D721Med (cell line): ENCODE results near the gene EYS.

Source experiments
- DNase-seq: peaks from one replicate; pipeline ENCODE4 v3.0.0; 2011; ENCODE audit warnings: low spot score; ENCODE audit not compliant: insufficient read length
- FAIRE-seq: peaks from 2 replicates; lab custom pipeline; 2011; peaks lifted over from hg19 to GRCh38; lab: Jason Lieb, UNC
- CTCF ChIP-seq: IDR thresholded peaks from 2 replicates; pipeline ENCODE4 v1.5.1; 2012; ENCODE audit warnings: mild to moderate bottlenecking, control low read depth; ENCODE audit not compliant: insufficient read depth; ENCODE audit errors: missing control alignments

EYS gene

GRCh38 chr6:63734923-63735322 lies 1972.1 kb downstream of the EYS start:
- TF ChIP-seq CTCF: no peak
- FAIRE-seq (no peak), DNase-seq (no peak)

DNA sequence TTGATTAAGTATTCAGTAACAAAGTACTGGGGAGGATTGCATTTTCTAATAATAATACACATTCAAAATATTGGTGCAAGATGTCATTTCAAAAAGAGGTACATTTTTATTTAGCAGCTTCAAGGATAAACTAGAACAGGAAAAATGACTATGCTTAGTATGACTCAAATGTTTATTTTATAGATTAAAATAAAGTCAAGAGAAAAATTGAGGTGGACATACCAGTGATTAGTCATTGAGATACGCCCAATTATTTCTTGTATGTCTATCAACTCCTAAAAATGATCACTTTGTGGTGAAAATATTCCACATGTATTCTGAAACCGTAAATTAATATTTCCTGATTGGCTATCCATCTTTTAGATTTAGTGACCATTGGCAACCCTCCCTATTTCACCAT lies 1974.7 kb downstream of the EYS start:
- no peak for TF ChIP-seq CTCF
- DNase-seq: no peak
- FAIRE-seq: no peak

DNA sequence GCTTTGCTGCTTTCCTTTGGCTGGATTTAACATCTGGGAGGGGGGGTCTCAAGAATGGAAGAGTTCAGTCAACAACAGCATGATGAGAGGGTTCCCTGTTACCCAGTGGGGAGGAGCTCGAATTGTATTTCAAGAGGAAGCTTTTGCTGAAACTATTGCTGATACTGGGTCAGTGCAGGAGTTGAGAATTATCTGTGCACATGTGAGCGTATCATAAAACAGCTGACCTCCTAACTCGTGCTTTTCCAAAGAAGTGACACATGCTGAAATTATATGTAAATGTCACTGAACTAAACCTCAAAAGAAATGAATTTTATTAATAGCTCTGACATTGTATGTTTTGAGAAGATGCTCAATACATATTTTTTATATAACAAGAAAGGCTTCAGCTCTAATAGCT lies 1975.1 kb downstream of the EYS start:
- TF ChIP-seq CTCF: no peak
- no peak for DNase-seq
- no peak for FAIRE-seq

DNA sequence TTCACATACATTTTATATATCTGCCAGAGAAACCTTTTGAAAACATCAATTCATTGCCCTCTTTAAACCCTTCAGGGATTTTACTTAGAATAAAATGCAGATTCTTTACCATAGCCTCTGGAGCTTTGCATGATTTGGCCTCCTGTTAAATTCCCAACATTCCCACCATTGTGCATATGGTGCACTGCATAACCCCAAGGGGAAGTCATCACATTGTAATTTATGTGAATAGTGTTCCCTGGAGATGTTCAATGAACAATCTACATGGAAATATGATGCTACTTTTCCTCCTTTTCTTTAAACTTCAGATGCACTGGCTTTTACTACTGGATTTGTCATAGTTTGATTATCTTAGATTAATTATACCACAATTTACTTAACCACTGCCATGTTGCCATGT lies 1976.7 kb downstream of the EYS start:
- FAIRE-seq: no peak
- no peak for DNase-seq
- no peak for TF ChIP-seq CTCF

DNA sequence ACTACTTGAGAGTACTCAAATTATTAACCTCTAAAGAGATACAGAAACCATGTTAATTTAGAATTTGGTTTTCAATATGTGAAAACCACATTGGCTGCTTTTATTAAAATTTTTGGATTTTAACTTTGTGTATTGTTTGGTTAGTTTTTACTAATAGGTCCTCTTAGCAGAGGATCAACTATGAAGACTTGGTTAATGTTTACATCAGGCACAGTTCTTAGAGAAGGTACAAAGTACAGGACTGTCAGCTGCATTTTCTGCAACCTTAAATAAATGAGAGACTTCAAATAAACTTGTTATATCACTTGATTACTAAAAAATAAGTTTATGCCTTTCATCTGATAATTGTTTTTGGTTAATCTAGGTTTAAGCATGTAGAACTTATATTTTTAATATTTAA lies 1982.3 kb downstream of the EYS start:
- DNase-seq (no peak), FAIRE-seq (no peak)
- no peak for TF ChIP-seq CTCF

GRCh38 chr6:63721181-63721580 lies 1985.8 kb downstream of the EYS start:
- TF ChIP-seq CTCF: no peak
- DNase-seq (no peak), FAIRE-seq (no peak)

DNA sequence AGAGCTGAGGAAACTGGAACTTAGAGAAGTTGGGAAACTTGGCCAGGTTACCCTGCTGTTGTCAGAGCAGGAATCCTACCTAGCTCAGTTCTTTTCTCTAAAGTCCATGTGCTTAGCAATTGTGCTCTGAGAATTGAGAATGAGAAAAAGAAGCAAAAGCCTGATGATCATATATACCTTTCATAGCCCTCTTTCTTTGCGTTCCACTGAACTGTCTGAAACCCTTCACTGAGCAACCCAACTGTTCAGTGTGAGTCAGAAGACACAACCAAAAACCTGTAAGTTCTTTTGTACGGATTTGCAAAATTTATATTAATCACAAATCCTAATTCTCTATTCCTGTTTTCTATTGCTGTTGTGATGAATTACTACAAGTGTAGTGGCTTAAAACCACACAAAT lies 1990.9 kb downstream of the EYS start:
- DNase-seq (no peak), FAIRE-seq (no peak)
- no peak for TF ChIP-seq CTCF
